Naive B cell (primary cell): Measurements from ENCODE around the gene CAPN3. TPM values are rescaled to one million over a fixed set of nuclear protein-coding genes. Genes with fewer than 3 reads are reported as not detected.

Experiments
- ATAC-seq, 2 donors: fragments of 150-1000 bp; cut with Tn5 transposase; 2 replicates each; pipeline ENCODE4 v1.10.0; 2021; ENCODE audit warnings: low read depth in 2 of 2, mild to moderate bottlenecking in 2 of 2, moderate library complexity in 2 of 2
- DNase-seq: peaks from one replicate; pipeline ENCODE4 v3.0.0; 2022
- H3K27ac Mint-ChIP-seq, 6 donors: one replicate each; pipeline ENCODE4 v1.8.0; 2020 to 2022; ENCODE audit warnings: mild to moderate bottlenecking in 6 of 6, mixed read lengths in 6 of 6, moderate library complexity in 5 of 6, inconsistent platforms in 2 of 6
- H3K27me3 Mint-ChIP-seq, 3 donors: one replicate each; pipeline ENCODE4 v1.8.0; 2021 to 2022; ENCODE audit warnings: mixed read lengths in 3 of 3, mild to moderate bottlenecking in 1 of 3
- H3K36me3 Mint-ChIP-seq, 2 donors: one replicate each; pipeline ENCODE4 v1.8.0; 2020 to 2022; ENCODE audit warnings: mixed read lengths in 2 of 2, inconsistent platforms in 1 of 2, mild to moderate bottlenecking in 1 of 2
- H3K4me1 Mint-ChIP-seq, 3 donors: one replicate each; pipeline ENCODE4 v1.8.0; 2020 to 2022; ENCODE audit warnings: mixed read lengths in 3 of 3, inconsistent platforms in 1 of 3, mild to moderate bottlenecking in 1 of 3, moderate library complexity in 1 of 3
- H3K4me3 Mint-ChIP-seq, 8 donors: one replicate each; pipeline ENCODE4 v1.8.0; 2020 to 2022; ENCODE audit warnings: mild to moderate bottlenecking in 8 of 8, mixed read lengths in 8 of 8, moderate library complexity in 8 of 8, inconsistent platforms in 2 of 8
- H3K9me3 Mint-ChIP-seq, 7 donors: one replicate each; pipeline ENCODE4 v1.8.0; 2020 to 2022; ENCODE audit warnings: mixed read lengths in 7 of 7, mild to moderate bottlenecking in 5 of 7, inconsistent platforms in 2 of 7, moderate library complexity in 1 of 7
- polyA plus RNA-seq, 6 donors: library from polyadenylated mRNA; unstranded; fragments of 300-500 nt; fragmentation: Illumina TruSeq; gene quantifications; one replicate each; pipeline ENCODE4 v1.2.3, GENCODE V29; 2021; ENCODE audit warnings: low read depth in 6 of 6

The CAPN3 gene
- polyA plus RNA-seq, 6 donors from 2014 or later = 0.29 to 5.7 (median 1.6) TPM; not detected in 1

DNA sequence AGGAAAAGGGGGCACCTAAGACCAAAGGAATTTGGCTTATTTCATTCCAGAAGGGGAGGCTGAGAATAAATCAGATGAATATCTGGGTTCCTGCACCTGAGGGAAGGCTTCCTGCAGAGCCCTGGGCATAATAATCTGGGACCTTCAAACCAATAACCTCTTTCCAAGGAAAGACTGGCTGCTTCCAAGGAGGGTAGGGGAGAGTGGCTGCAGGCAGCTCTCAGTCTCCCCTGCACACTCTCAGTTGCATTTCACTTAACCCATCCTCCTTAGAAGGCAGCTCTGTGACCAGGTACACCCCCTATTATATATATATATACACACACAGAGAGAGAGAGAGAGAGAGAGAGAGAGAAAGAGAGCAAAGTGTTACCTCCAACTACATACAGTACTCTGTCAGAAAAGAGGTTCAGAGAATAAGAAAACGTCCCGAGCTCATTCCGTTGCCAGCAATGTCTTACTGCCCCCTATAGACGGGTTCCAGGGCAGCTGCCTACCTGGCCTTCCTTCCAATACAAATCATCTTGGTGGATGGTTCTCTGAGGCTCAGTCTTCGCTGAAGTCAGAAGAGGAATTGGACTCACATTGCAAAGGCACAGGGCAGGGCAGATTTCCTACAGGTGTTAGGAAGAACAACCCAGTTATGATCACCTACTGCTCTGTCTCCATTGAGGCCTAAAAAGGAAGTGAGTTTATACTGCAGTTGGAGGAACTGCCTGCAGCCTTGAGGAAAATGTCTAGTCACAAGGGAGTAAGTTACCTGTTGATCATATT, 26.1 kb downstream of the CAPN3 start:
- peaks cover 0 to 2% (median 0%) of the 10 kb centered on the region in 3 donors for H3K4me1 Mint-ChIP-seq
- H3K27ac Mint-ChIP-seq = peak overlapping the region in 1 of 6 donors; percentile 34
- DNase-seq (no peak), ATAC-seq (no peak)
- no peaks in the 10 kb centered on the region for H3K9me3 Mint-ChIP-seq
- no peaks in the 10 kb centered on the region for H3K27me3 Mint-ChIP-seq
- H3K36me3 Mint-ChIP-seq = peaks cover 8 to 21% of the 10 kb centered on the region in 2 donors
- H3K4me3 Mint-ChIP-seq = no peak overlapping the region

DNA sequence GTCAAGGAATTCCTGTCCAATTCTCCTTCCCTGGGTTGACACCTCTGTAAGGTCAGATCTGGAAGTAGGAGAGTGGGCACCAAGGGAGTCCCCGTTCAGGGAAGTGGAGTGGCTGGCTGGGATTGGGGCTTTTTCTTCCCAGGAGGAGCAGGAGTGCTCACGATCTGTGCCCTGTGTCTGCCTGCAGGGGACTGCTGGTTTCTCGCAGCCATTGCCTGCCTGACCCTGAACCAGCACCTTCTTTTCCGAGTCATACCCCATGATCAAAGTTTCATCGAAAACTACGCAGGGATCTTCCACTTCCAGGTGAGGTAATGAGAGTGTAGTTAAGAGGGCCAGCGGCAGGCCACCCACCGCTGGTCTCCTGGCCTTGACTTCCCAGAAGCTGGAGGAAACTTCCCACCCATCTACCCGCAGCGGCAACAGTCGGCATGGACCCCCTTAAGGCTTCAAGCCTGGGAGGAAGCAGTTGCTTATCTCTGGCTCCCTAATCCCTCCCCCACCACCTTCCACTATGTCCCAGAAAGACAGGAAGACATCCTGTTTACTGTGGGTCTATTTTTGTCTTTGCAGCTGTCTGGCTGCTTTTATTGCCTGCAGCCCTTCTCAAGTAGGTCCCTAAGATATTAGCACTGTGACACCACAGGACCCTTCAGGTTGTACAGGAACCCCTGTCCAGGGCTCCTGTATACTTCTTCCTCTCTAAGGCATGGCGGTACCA, 26.8 kb downstream of the CAPN3 start:
- Mint-ChIP-seq H3K27me3 (no peaks in the 10 kb centered on the region), H3K27ac (peak overlapping the region in 1 of 6 donors; percentile 41), H3K4me1 (peaks cover 0 to 2% (median 0%) of the 10 kb centered on the region in 3 donors), H3K36me3 (peaks cover 8 to 21% of the 10 kb centered on the region in 2 donors), H3K9me3 (no peaks in the 10 kb centered on the region), H3K4me3 (no peak overlapping the region)
- ATAC-seq (no peak), DNase-seq (no peak)

DNA sequence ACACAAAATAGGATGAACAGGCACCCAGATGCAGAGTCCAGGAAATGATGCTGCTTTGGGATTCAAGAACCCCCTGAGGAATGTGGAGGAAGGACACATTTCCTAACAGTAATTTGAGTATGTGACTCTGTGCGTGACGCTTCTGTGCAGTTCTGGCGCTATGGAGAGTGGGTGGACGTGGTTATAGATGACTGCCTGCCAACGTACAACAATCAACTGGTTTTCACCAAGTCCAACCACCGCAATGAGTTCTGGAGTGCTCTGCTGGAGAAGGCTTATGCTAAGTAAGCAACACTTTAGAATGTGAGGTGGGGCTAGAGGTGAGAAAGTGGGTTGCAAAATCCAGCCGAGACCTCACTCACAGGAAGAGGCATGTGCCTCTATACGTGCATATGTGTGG, 28.3 kb downstream of the CAPN3 start:
- Mint-ChIP-seq H3K36me3 (peaks cover 8 to 21% of the 10 kb centered on the region in 2 donors), H3K27ac (peak overlapping the region in 1 of 6 donors; percentile 47), H3K4me3 (no peak overlapping the region), H3K27me3 (no peaks in the 10 kb centered on the region), H3K4me1 (peaks cover 0 to 2% (median 0%) of the 10 kb centered on the region in 3 donors), H3K9me3 (no peaks in the 10 kb centered on the region)
- ATAC-seq (no peak), DNase-seq (no peak)

GRCh38 chr15:42392309-42393024, 33.2 kb downstream of the CAPN3 start:
- Mint-ChIP-seq H3K4me1 (peaks cover 0 to 3% (median 2%) of the 10 kb centered on the region in 3 donors), H3K27me3 (no peaks in the 10 kb centered on the region), H3K36me3 (peaks cover 4 to 8% of the 10 kb centered on the region in 2 donors), H3K9me3 (no peaks in the 10 kb centered on the region), H3K4me3 (no peak overlapping the region), H3K27ac (peak overlapping the region in 1 of 6 donors; percentile 33)
- DNase-seq (no peak), ATAC-seq (no peak)

- no peaks in the 10 kb centered on the region for H3K9me3 Mint-ChIP-seq
- ATAC-seq (no peak), DNase-seq (no peak)
- H3K27me3 Mint-ChIP-seq = no peaks in the 10 kb centered on the region
- no peak overlapping the region for H3K4me3 Mint-ChIP-seq
- peaks cover 0 to 3% (median 0%) of the 10 kb centered on the region in 3 donors for H3K4me1 Mint-ChIP-seq
- peaks cover 2 to 8% of the 10 kb centered on the region in 2 donors for H3K36me3 Mint-ChIP-seq
- H3K27ac Mint-ChIP-seq = peak overlapping the region in 1 of 6 donors; percentile 86
Measured at GRCh38 chr15:42394106-42394505, 34.8 kb downstream of the CAPN3 start.

- DNase-seq = no peak
- H3K9me3 Mint-ChIP-seq = no peaks in the 10 kb centered on the region
- H3K36me3 Mint-ChIP-seq = peaks cover 11 to 12% of the 10 kb centered on the region in 2 donors
- ATAC-seq = no peak
- H3K4me3 Mint-ChIP-seq = no peak overlapping the region
- peak overlapping the region in 1 of 6 donors; percentile 69 for H3K27ac Mint-ChIP-seq
- H3K27me3 Mint-ChIP-seq = no peaks in the 10 kb centered on the region
- H3K4me1 Mint-ChIP-seq = peaks cover 0 to 6% (median 2%) of the 10 kb centered on the region in 3 donors
Measured at GRCh38 chr15:42395838-42396237, 36.5 kb downstream of the CAPN3 start.

DNA sequence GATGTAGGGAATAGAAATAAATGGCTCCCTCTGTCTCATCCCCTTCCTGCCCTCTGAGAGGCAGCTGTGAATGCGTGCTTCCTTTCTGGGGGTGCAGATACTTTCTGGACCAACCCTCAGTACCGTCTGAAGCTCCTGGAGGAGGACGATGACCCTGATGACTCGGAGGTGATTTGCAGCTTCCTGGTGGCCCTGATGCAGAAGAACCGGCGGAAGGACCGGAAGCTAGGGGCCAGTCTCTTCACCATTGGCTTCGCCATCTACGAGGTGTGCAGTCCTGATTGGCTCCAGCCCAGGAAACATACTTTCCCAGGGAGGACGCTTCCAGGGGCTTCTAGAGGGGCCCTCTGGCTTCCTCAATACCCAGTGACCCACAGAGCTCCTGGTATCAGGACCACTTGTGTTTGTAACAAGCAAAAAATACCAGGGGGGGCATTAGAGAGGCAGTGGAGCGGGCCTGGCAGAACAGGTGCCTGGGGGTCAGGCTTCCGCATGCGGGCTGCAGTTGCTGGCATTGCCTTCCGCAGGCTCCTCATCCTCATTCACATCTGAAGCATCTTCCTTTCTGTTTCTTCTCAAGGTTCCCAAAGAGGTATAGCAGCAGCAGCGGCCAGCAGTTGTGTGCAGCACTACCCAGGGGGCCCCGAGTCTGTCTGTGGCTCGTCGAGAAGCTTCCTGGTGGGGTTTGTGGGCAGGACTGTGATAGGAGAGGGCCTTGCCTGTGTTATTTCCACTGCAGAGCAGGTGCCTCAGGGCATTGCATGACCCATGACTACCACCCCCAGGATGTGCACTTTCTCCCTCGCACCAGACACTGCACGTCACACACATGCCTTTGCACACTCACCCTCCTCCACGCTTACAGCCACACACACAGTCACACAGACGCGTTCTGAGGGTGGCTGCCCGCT, 42.5 kb downstream of the CAPN3 start:
- peak overlapping the region in 3 of 6 donors; percentile 44 to 91 (median 66) for H3K27ac Mint-ChIP-seq
- no peaks in the 10 kb centered on the region for H3K9me3 Mint-ChIP-seq
- peaks cover 21 to 40% of the 10 kb centered on the region in 2 donors for H3K36me3 Mint-ChIP-seq

GRCh38 chr15:42402455-42403205, 43.3 kb downstream of the CAPN3 start:
- DNase-seq (no peak), ATAC-seq (no peak)
- Mint-ChIP-seq H3K4me3 (peak overlapping the region in 1 of 8 donors; percentile 4), H3K27ac (peak overlapping the region in 2 of 6 donors; percentile 44 to 91), H3K4me1 (peaks cover 7 to 12% (median 7%) of the 10 kb centered on the region in 3 donors), H3K36me3 (peaks cover 21 to 40% of the 10 kb centered on the region in 2 donors), H3K9me3 (no peaks in the 10 kb centered on the region), H3K27me3 (no peaks in the 10 kb centered on the region)

More for the DNA sequence above, 42.5 kb downstream of the CAPN3 start:
- ATAC-seq = no peak
- DNase-seq = no peak
- H3K27me3 Mint-ChIP-seq = no peaks in the 10 kb centered on the region
- peak overlapping the region in 2 of 8 donors; percentile 23 to 53 for H3K4me3 Mint-ChIP-seq
- peaks cover 7 to 12% (median 7%) of the 10 kb centered on the region in 3 donors for H3K4me1 Mint-ChIP-seq

GRCh38 chr15:42403389-42403788, 44.1 kb downstream of the CAPN3 start:
- no peak overlapping the region for H3K4me3 Mint-ChIP-seq
- H3K9me3 Mint-ChIP-seq = no peaks in the 10 kb centered on the region
- H3K36me3 Mint-ChIP-seq = peaks cover 21 to 40% of the 10 kb centered on the region in 2 donors
- ATAC-seq (no peak), DNase-seq (no peak)
- H3K4me1 Mint-ChIP-seq = peaks cover 7 to 12% (median 7%) of the 10 kb centered on the region in 3 donors
- no peaks in the 10 kb centered on the region for H3K27me3 Mint-ChIP-seq
- no peak overlapping the region for H3K27ac Mint-ChIP-seq

- Mint-ChIP-seq H3K27me3 (no peaks in the 10 kb centered on the region), H3K27ac (peak overlapping the region in 2 of 6 donors; percentile 31 to 39), H3K9me3 (no peaks in the 10 kb centered on the region), H3K4me1 (peaks cover 7 to 12% (median 7%) of the 10 kb centered on the region in 3 donors), H3K36me3 (peaks cover 14 to 40% of the 10 kb centered on the region in 2 donors), H3K4me3 (no peak overlapping the region)
- ATAC-seq (no peak), DNase-seq (no peak)
Measured at GRCh38 chr15:42404461-42405235, 45.3 kb downstream of the CAPN3 start.

GRCh38 chr15:42405863-42406482, 46.7 kb downstream of the CAPN3 start:
- no peaks in the 10 kb centered on the region for H3K9me3 Mint-ChIP-seq
- no peak overlapping the region for H3K4me3 Mint-ChIP-seq
- H3K36me3 Mint-ChIP-seq = peaks cover 9 to 27% of the 10 kb centered on the region in 2 donors
- H3K27ac Mint-ChIP-seq = no peak overlapping the region
- ATAC-seq = no peak
- no peak for DNase-seq
- H3K4me1 Mint-ChIP-seq = peaks cover 4 to 6% (median 6%) of the 10 kb centered on the region in 3 donors
- H3K27me3 Mint-ChIP-seq = no peaks in the 10 kb centered on the region
